K562 (cell line): ENCODE measurements around the gene DTNBP1. TPM values are rescaled to one million over a fixed set of nuclear protein-coding genes. Genes with fewer than 3 reads are reported as not detected.

Experiments
- ADNP ChIP-seq: fragments of 200-800 bp; sonication (Bioruptor generic); IDR thresholded peaks from 2 replicates; pipeline ENCODE4 v1.6.1; 2016; ENCODE audit warnings: missing genetic modification characterization, missing compliant biosample characterization
- CTCFL ChIP-seq: IDR thresholded peaks from 2 replicates; pipeline ENCODE4 v1.6.1; 2011; ENCODE audit warnings: borderline replicate concordance, low read depth, mild to moderate bottlenecking, moderate library complexity, low read length; ENCODE audit not compliant: insufficient read depth, poor library complexity, severe bottlenecking
- ERF ChIP-seq: fragments of 450-650 bp; formaldehyde crosslinking; IDR thresholded peaks from 2 replicates; pipeline ENCODE4 v1.4.0; 2020; ENCODE audit warnings: mild to moderate bottlenecking, mixed read lengths
- KDM2B ChIP-seq: fragments of 250-450 bp; sonication (Bioruptor Pico); IDR thresholded peaks from 2 replicates; pipeline ENCODE4 v1.8.0; 2021; ENCODE audit warnings: mild to moderate bottlenecking, moderate library complexity
- MTA2 ChIP-seq: fragments of 450-650 bp; IDR thresholded peaks from 2 replicates; pipeline ENCODE4 v1.6.1; 2016; ENCODE audit warnings: low read depth
- NFYB ChIP-seq: IDR thresholded peaks from 2 replicates; pipeline ENCODE4 v1.6.1; 2011; ENCODE audit warnings: mild to moderate bottlenecking, moderate library complexity; ENCODE audit not compliant: insufficient read length; ENCODE audit errors: extremely low read depth
- PRMT5 ChIP-seq: sonication (generic); formaldehyde crosslinking; IDR thresholded peaks from 2 replicates; pipeline ENCODE4 v1.5.0; 2020; ENCODE audit warnings: missing genetic modification reagents
- RUNX1 ChIP-seq: sonication (generic); IDR thresholded peaks from 2 replicates; pipeline ENCODE4 v1.6.1; 2016; ENCODE audit warnings: antibody characterized with exemption, low read depth
- TCF7 ChIP-seq: sonication (generic); IDR thresholded peaks from 2 replicates; pipeline ENCODE4 v1.6.1; 2016; ENCODE audit warnings: antibody characterized with exemption, borderline replicate concordance
- ZNF174 ChIP-seq: fragments of 250-450 bp; sonication (Bioruptor Pico); IDR thresholded peaks from 2 replicates; pipeline ENCODE4 v1.4.0; 2020; ENCODE audit warnings: mild to moderate bottlenecking
- ZNF431 ChIP-seq: sonication (generic); formaldehyde crosslinking; IDR thresholded peaks from 2 replicates; pipeline ENCODE4 v1.8.0; 2022; ENCODE audit warnings: mild to moderate bottlenecking, missing genetic modification reagents
- ZNF436 ChIP-seq: fragments of 250-450, 450-650 bp; sonication (Bioruptor Pico); formaldehyde crosslinking; IDR thresholded peaks from 2 replicates; pipeline ENCODE4 v1.7.0; 2020; ENCODE audit warnings: mild to moderate bottlenecking
- polyA plus RNA-seq, 8 experiments: library from polyadenylated mRNA; depleted of rRNA in 4 of 8; stranded (reverse) in 5 of 8; unstranded in 3 of 8; fragments of >200 nt; fragmentation: Nextera tagmentation in 2 of 8; fragmentation: Illumina TruSeq in 1 of 8; extraction: Ambion mirVana in 2 of 8; extraction: Trizol in 1 of 8; gene quantifications; 2 replicates each; pipeline versions ENCODE4 v1.2.1 to v1.2.3, GENCODE V29; 2011 to 2014; ENCODE audit warnings: inconsistent platforms in 1 of 8, missing spikeins in 1 of 8
- total RNA-seq, 7 experiments: library from RNA; depleted of rRNA in 6 of 7; stranded (reverse); fragments of >200 nt in 6 of 7; fragmentation: Illumina TruSeq in 2 of 7; extraction: Trizol in 2 of 7; gene quantifications; 2 replicates each; pipeline versions ENCODE4 v1.2.1 to v1.2.3, GENCODE V29; 2011 to 2021; ENCODE audit warnings: low replicate concordance in 1 of 7
- TF ChIP-seq, protein P1 (sequence below): sonication (generic); formaldehyde crosslinking; IDR thresholded peaks from 2 replicates; pipeline ENCODE4 v1.8.1; 2023; ENCODE audit warnings: mild to moderate bottlenecking, missing genetic modification reagents
- TF ChIP-seq, protein P2 (sequence below): sonication (generic); formaldehyde crosslinking; IDR thresholded peaks from 2 replicates; pipeline ENCODE4 v1.8.1; 2023; ENCODE audit warnings: mild to moderate bottlenecking, missing genetic modification reagents
- TF ChIP-seq, protein P3 (sequence below): sonication (generic); formaldehyde crosslinking; IDR thresholded peaks from 2 replicates; pipeline ENCODE4 v1.5.0; 2020; ENCODE audit warnings: missing genetic modification reagents
- TF ChIP-seq, protein P4 (sequence below): sonication (generic); formaldehyde crosslinking; IDR thresholded peaks from 2 replicates; pipeline ENCODE4 v1.8.0; 2023; ENCODE audit warnings: mild to moderate bottlenecking, missing genetic modification reagents

Gene DTNBP1
- total and polyA plus RNA-seq, 9 of the 15 experiments (the other 6 are each of a cell fraction or from before 2014, with no cell fraction given): 16.7 to 54.5 (median 21.4) TPM

GRCh38 chr6:15622045-15622740 lies 40.6 kb downstream of the DTNBP1 start (continued):
- TF ChIP-seq, protein P1, sequence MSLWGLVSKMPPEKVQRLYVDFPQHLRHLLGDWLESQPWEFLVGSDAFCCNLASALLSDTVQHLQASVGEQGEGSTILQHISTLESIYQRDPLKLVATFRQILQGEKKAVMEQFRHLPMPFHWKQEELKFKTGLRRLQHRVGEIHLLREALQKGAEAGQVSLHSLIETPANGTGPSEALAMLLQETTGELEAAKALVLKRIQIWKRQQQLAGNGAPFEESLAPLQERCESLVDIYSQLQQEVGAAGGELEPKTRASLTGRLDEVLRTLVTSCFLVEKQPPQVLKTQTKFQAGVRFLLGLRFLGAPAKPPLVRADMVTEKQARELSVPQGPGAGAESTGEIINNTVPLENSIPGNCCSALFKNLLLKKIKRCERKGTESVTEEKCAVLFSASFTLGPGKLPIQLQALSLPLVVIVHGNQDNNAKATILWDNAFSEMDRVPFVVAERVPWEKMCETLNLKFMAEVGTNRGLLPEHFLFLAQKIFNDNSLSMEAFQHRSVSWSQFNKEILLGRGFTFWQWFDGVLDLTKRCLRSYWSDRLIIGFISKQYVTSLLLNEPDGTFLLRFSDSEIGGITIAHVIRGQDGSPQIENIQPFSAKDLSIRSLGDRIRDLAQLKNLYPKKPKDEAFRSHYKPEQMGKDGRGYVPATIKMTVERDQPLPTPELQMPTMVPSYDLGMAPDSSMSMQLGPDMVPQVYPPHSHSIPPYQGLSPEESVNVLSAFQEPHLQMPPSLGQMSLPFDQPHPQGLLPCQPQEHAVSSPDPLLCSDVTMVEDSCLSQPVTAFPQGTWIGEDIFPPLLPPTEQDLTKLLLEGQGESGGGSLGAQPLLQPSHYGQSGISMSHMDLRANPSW: 0 out of 2 replicates have a peak, but pooled peaks have one; percentile 6
- TF ChIP-seq, protein P2, sequence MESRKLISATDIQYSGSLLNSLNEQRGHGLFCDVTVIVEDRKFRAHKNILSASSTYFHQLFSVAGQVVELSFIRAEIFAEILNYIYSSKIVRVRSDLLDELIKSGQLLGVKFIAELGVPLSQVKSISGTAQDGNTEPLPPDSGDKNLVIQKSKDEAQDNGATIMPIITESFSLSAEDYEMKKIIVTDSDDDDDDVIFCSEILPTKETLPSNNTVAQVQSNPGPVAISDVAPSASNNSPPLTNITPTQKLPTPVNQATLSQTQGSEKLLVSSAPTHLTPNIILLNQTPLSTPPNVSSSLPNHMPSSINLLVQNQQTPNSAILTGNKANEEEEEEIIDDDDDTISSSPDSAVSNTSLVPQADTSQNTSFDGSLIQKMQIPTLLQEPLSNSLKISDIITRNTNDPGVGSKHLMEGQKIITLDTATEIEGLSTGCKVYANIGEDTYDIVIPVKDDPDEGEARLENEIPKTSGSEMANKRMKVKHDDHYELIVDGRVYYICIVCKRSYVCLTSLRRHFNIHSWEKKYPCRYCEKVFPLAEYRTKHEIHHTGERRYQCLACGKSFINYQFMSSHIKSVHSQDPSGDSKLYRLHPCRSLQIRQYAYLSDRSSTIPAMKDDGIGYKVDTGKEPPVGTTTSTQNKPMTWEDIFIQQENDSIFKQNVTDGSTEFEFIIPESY (CRISPR knock-in tag): no peak
- TF ChIP-seq, protein P3, sequence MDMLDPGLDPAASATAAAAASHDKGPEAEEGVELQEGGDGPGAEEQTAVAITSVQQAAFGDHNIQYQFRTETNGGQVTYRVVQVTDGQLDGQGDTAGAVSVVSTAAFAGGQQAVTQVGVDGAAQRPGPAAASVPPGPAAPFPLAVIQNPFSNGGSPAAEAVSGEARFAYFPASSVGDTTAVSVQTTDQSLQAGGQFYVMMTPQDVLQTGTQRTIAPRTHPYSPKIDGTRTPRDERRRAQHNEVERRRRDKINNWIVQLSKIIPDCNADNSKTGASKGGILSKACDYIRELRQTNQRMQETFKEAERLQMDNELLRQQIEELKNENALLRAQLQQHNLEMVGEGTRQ (CRISPR knock-in tag): no peak
- TF ChIP-seq NFYB: no peak
- TF ChIP-seq, protein P4, sequence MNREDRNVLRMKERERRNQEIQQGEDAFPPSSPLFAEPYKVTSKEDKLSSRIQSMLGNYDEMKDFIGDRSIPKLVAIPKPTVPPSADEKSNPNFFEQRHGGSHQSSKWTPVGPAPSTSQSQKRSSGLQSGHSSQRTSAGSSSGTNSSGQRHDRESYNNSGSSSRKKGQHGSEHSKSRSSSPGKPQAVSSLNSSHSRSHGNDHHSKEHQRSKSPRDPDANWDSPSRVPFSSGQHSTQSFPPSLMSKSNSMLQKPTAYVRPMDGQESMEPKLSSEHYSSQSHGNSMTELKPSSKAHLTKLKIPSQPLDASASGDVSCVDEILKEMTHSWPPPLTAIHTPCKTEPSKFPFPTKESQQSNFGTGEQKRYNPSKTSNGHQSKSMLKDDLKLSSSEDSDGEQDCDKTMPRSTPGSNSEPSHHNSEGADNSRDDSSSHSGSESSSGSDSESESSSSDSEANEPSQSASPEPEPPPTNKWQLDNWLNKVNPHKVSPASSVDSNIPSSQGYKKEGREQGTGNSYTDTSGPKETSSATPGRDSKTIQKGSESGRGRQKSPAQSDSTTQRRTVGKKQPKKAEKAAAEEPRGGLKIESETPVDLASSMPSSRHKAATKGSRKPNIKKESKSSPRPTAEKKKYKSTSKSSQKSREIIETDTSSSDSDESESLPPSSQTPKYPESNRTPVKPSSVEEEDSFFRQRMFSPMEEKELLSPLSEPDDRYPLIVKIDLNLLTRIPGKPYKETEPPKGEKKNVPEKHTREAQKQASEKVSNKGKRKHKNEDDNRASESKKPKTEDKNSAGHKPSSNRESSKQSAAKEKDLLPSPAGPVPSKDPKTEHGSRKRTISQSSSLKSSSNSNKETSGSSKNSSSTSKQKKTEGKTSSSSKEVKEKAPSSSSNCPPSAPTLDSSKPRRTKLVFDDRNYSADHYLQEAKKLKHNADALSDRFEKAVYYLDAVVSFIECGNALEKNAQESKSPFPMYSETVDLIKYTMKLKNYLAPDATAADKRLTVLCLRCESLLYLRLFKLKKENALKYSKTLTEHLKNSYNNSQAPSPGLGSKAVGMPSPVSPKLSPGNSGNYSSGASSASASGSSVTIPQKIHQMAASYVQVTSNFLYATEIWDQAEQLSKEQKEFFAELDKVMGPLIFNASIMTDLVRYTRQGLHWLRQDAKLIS: no peak
- no peak for TF ChIP-seq CTCFL
- TF ChIP-seq PRMT5 (CRISPR knock-in tag): no peak
- no peak for TF ChIP-seq TCF7
- no peak for TF ChIP-seq ZNF431
- no peak for TF ChIP-seq RUNX1
- no peak for TF ChIP-seq ZNF436 (CRISPR knock-in tag)
- no peak for TF ChIP-seq ERF
- TF ChIP-seq KDM2B (CRISPR knock-in tag): no peak
- no peak for TF ChIP-seq ADNP (tag)
- TF ChIP-seq ZNF174 (CRISPR knock-in tag): 0 out of 2 replicates have a peak, but pooled peaks have one; percentile 23
- no peak for TF ChIP-seq MTA2
